HepG2 (cell line): ENCODE measurements around the gene WDR26. TPM values are rescaled to one million over a fixed set of nuclear protein-coding genes. Genes with fewer than 3 reads are reported as not detected.

ENCODE experiments used
- AKAP8 ChIP-seq: sonication (generic); formaldehyde crosslinking; IDR thresholded peaks from 2 replicates; pipeline ENCODE4 v1.5.1; 2020; ENCODE audit warnings: mild to moderate bottlenecking, missing genetic modification reagents
- BCL6 ChIP-seq: IDR thresholded peaks from 2 replicates; pipeline ENCODE4 v1.6.1; 2016; ENCODE audit warnings: missing genetic modification reagents, missing compliant biosample characterization
- EP300 ChIP-seq, 3 experiments: sonication (generic) in 1 of 3; formaldehyde crosslinking in 1 of 3; IDR thresholded peaks; 2 replicates each; pipeline versions ENCODE4 v1.5.1 to v1.6.1; 2011 to 2020; ENCODE audit warnings: low read depth in 2 of 3, low read length in 2 of 3, borderline replicate concordance in 1 of 3, improper control_type of control experiment in 1 of 3, mild to moderate bottlenecking in 1 of 3, missing genetic modification reagents in 1 of 3, moderate library complexity in 1 of 3
- FOXA1 ChIP-seq, 2 experiments: fragments of 450-650 bp in 1 of 2; sonication (generic) in 1 of 2; formaldehyde crosslinking in 1 of 2; IDR thresholded peaks; 2 replicates each; pipeline versions ENCODE4 v1.4.0 to v1.6.1; 2016 to 2020; ENCODE audit warnings: missing genetic modification reagents in 1 of 2
- HDAC1 ChIP-seq: sonication (generic); formaldehyde crosslinking; IDR thresholded peaks from 2 replicates; pipeline ENCODE4 v1.5.1; 2020; ENCODE audit warnings: mild to moderate bottlenecking, missing genetic modification reagents
- HNF4A ChIP-seq: sonication (generic); formaldehyde crosslinking; IDR thresholded peaks from 2 replicates; pipeline ENCODE4 v1.4.0; 2020; ENCODE audit warnings: missing genetic modification reagents
- KDM4B ChIP-seq: sonication (generic); formaldehyde crosslinking; IDR thresholded peaks from 2 replicates; pipeline ENCODE4 v1.4.0; 2020; ENCODE audit warnings: missing genetic modification reagents
- KMT2A ChIP-seq: sonication (generic); formaldehyde crosslinking; IDR thresholded peaks from 2 replicates; pipeline ENCODE4 v1.4.0; 2020; ENCODE audit warnings: missing genetic modification reagents
- MTA3 ChIP-seq: sonication (generic); formaldehyde crosslinking; IDR thresholded peaks from 2 replicates; pipeline ENCODE4 v1.4.0; 2020; ENCODE audit warnings: missing genetic modification reagents
- NCOA2 ChIP-seq: sonication (generic); formaldehyde crosslinking; IDR thresholded peaks from 2 replicates; pipeline ENCODE4 v1.8.0; 2022; ENCODE audit warnings: inconsistent platforms
- TARDBP ChIP-seq: sonication (generic); formaldehyde crosslinking; IDR thresholded peaks from 2 replicates; pipeline ENCODE4 v1.8.0; 2022; ENCODE audit warnings: mild to moderate bottlenecking, missing genetic modification reagents
- ZEB1 ChIP-seq: IDR thresholded peaks from 2 replicates; pipeline ENCODE4 v1.6.1; 2012; ENCODE audit warnings: mild to moderate bottlenecking, low read depth, inconsistent platforms; ENCODE audit not compliant: insufficient replicate concordance
- ZFX ChIP-seq: sonication (generic); formaldehyde crosslinking; IDR thresholded peaks from 2 replicates; pipeline ENCODE4 v1.4.0; 2020; ENCODE audit warnings: mild to moderate bottlenecking, low read depth, missing genetic modification reagents, moderate library complexity
- ZMYM4 ChIP-seq: sonication (generic); formaldehyde crosslinking; IDR thresholded peaks from 2 replicates; pipeline ENCODE4 v1.8.1; 2023; ENCODE audit warnings: mild to moderate bottlenecking, missing genetic modification reagents
- ZNF251 ChIP-seq: sonication (generic); formaldehyde crosslinking; IDR thresholded peaks from 2 replicates; pipeline ENCODE4 v1.9.0; 2021; ENCODE audit warnings: mild to moderate bottlenecking, missing genetic modification reagents
- ZNF460 ChIP-seq: sonication (generic); formaldehyde crosslinking; IDR thresholded peaks from 2 replicates; pipeline ENCODE4 v1.5.1; 2020; ENCODE audit warnings: missing genetic modification reagents, mild to moderate bottlenecking, borderline replicate concordance
- polyA plus RNA-seq, 8 experiments: library from polyadenylated mRNA; depleted of rRNA in 3 of 8; stranded (reverse) in 7 of 8; unstranded in 1 of 8; fragments of >200 nt; fragmentation: Illumina TruSeq in 4 of 8; extraction: Trizol in 4 of 8; gene quantifications; 2 replicates each; pipeline versions ENCODE4 v1.2.1 to v1.2.3, GENCODE V29; 2011 to 2016; ENCODE audit warnings: low read depth in 4 of 8, missing spikeins in 1 of 8, mixed read lengths in 1 of 8; ENCODE audit not compliant: insufficient read depth in 1 of 8
- total RNA-seq, 5 experiments: library from RNA; depleted of rRNA; stranded (reverse); fragments of >200 nt; fragmentation: Illumina TruSeq; extraction: Trizol; gene quantifications; 2 replicates each; pipeline ENCODE4 v1.2.3, GENCODE V29; 2016; ENCODE audit warnings: low read depth in 1 of 5
- TF ChIP-seq, protein P1 (sequence below): sonication (generic); formaldehyde crosslinking; IDR thresholded peaks from 2 replicates; pipeline ENCODE4 v1.4.0; 2020; ENCODE audit warnings: mild to moderate bottlenecking, missing genetic modification reagents
- TF ChIP-seq, protein P2 (sequence below): sonication (generic); formaldehyde crosslinking; IDR thresholded peaks from 2 replicates; pipeline ENCODE4 v1.4.0; 2020; ENCODE audit warnings: missing genetic modification reagents
- TF ChIP-seq, protein P3 (sequence below): sonication (generic); formaldehyde crosslinking; IDR thresholded peaks from 2 replicates; pipeline ENCODE4 v1.5.1; 2020; ENCODE audit warnings: missing genetic modification reagents, mild to moderate bottlenecking, borderline replicate concordance
- TF ChIP-seq, protein P4 (sequence below): sonication (generic); formaldehyde crosslinking; IDR thresholded peaks from 2 replicates; pipeline ENCODE4 v1.5.1; 2020; ENCODE audit warnings: mild to moderate bottlenecking, missing genetic modification reagents, borderline replicate concordance

The WDR26 gene
- total and polyA plus RNA-seq, 2 of the 13 experiments (the other 11 are each of a cell fraction or from before 2014, with no cell fraction given) = 13.2 to 23.7 TPM

DNA sequence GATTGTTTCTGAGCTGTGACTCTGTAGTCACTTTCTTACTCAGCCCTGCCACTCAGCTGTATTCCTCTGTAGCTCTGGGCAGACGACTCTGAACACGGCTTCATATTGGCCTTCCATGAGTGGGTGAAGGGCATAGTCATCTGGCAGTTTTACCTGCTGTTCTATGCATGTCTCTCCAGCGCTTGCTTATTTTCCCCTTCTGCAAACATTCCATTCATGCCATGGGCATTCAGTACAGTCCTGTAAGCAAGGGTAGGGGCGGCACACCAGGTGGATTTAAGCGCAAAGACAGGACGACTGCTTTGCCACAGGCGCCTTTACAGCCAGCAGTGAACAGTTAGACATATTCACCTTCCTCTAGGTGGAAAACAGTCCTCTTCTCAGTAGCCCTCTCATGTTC, 4.4 kb upstream of the WDR26 start (continued):
- TF ChIP-seq NCOA2 (CRISPR knock-in tag) = peak; percentile 45; the same call in 1 of the 2 replicates
- peak; percentile 53; the same call in 1 of the 2 replicates for TF ChIP-seq KMT2A (CRISPR knock-in tag)
- TF ChIP-seq, protein P1, sequence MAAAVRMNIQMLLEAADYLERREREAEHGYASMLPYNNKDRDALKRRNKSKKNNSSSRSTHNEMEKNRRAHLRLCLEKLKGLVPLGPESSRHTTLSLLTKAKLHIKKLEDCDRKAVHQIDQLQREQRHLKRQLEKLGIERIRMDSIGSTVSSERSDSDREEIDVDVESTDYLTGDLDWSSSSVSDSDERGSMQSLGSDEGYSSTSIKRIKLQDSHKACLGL (CRISPR knock-in tag) = no peak
- no peak for TF ChIP-seq FOXA1 (IDR thresholded peaks at IDR 0.05)
- peak; percentile 60 for TF ChIP-seq FOXA1 (CRISPR knock-in tag; IDR thresholded peaks at IDR 0.05)
- TF ChIP-seq ZFX (CRISPR knock-in tag) = peak; percentile 28; the same call in 1 of the 2 replicates
- TF ChIP-seq, protein P2, sequence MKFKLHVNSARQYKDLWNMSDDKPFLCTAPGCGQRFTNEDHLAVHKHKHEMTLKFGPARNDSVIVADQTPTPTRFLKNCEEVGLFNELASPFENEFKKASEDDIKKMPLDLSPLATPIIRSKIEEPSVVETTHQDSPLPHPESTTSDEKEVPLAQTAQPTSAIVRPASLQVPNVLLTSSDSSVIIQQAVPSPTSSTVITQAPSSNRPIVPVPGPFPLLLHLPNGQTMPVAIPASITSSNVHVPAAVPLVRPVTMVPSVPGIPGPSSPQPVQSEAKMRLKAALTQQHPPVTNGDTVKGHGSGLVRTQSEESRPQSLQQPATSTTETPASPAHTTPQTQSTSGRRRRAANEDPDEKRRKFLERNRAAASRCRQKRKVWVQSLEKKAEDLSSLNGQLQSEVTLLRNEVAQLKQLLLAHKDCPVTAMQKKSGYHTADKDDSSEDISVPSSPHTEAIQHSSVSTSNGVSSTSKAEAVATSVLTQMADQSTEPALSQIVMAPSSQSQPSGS (CRISPR knock-in tag) = 0 out of 2 replicates have a peak, but pooled peaks have one; percentile 55
- peak; percentile 43; the same call in 1 of the 2 replicates for TF ChIP-seq HDAC1
- TF ChIP-seq AKAP8 (CRISPR knock-in tag) = no peak
- TF ChIP-seq BCL6 (CRISPR knock-in tag) = no peak
- TF ChIP-seq, protein P3, sequence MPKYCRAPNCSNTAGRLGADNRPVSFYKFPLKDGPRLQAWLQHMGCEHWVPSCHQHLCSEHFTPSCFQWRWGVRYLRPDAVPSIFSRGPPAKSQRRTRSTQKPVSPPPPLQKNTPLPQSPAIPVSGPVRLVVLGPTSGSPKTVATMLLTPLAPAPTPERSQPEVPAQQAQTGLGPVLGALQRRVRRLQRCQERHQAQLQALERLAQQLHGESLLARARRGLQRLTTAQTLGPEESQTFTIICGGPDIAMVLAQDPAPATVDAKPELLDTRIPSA (CRISPR knock-in tag) = no peak
- TF ChIP-seq KDM4B = no peak
- TF ChIP-seq ZNF251 (CRISPR knock-in tag) = 0 out of 2 replicates have a peak, but pooled peaks have one; percentile 40
- TF ChIP-seq, protein P4, sequence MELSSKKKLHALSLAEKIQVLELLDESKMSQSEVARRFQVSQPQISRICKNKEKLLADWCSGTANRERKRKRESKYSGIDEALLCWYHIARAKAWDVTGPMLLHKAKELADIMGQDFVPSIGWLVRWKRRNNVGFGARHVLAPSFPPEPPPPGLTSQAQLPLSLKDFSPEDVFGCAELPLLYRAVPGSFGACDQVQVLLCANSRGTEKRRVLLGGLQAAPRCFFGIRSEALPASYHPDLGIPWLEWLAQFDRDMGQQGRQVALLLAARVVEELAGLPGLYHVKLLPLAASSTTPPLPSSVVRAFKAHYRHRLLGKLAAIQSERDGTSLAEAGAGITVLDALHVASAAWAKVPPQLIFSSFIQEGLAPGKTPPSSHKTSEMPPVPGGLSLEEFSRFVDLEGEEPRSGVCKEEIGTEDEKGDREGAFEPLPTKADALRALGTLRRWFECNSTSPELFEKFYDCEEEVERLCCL (CRISPR knock-in tag) = no peak
- TF ChIP-seq ZNF460 (CRISPR knock-in tag) = no peak
- TF ChIP-seq TARDBP (CRISPR knock-in tag) = 0 out of 2 replicates have a peak, but pooled peaks have one; percentile 40
- peak in 1 of 2 experiments; percentile 43; a peak in 1 of 4 replicates for TF ChIP-seq EP300 (IDR thresholded peaks at IDR 0.05; ENCODE audit: low read depth in 2 of 2, low read length in 2 of 2)
- TF ChIP-seq EP300 (CRISPR knock-in tag; IDR thresholded peaks at IDR 0.05; ENCODE audit: borderline replicate concordance) = 0 out of 2 replicates have a peak, but pooled peaks have one; percentile 27
- no peak for TF ChIP-seq MTA3 (CRISPR knock-in tag)
- TF ChIP-seq ZEB1 = peak; percentile 40
- TF ChIP-seq HNF4A (CRISPR knock-in tag) = peak; percentile 6; the same call in 1 of the 2 replicates
- TF ChIP-seq ZMYM4 (CRISPR knock-in tag) = peak; percentile 43; the same call in 1 of the 2 replicates
